GM19035 (cell line): ENCODE data around the gene MACIR.

ENCODE experiments used
- ATAC-seq: cut with Tn5 transposase; IDR thresholded peaks from one replicate; pipeline ENCODE4 v1.9.1; 2021; ENCODE audit not compliant: unreplicated experiment

Gene MACIR

DNA sequence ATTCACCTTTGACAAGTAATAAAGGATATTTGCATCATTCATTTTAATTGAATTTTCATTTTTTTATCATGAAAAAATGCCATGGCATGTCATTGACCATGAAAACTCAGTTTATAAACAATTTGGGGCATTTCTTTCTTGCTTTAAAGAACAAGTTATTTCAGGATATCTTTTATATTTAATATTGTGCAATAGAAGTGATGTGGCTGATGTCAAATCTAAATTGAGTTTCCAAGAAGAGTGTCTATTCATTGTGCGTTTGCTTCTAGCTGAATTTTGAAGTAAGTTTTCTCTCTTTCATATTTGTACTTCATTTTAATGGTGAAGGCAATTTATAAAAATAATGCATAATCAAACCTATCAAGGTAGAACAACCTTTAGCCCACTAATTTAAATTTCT is 30.5 kb downstream of the MACIR start:
- ATAC-seq: no peak

DNA sequence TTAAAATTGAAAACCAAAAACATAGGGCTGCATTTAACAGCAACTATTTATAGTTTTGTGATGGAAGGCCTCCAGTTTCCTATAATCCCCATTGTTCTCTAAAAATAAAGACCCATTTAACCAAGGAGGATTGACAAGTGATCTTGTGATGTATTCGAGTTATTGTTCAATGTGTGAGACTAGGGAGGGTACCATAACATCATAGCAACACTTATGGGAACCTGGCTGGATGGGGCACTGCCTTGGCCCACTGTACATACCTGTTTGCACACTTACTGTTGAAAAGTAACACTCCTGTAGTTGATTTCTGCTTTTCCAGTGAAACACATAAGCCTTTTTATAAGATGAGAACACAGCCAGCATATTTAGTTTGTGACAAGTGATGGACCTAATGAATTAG is 32.3 kb downstream of the MACIR start:
- ATAC-seq: no peak

DNA sequence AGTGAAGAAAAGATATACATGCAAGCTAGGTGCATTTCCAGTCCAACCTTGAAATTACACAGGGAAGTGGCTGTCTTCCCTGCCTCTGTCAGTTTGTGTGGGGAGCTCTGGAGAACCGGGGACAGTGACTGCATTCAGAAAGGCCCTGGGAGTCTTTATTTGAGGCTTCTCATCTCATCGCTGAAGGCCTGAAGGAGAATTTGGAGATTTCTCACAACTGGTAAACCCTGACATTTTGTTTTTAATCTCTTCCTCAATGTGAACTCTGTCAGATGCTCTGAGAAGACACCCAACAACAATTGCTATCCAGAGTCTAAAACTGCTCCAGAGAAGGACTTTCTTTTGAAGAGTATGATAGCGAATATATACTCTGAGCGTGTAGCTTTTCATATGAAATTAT is 33.0 kb downstream of the MACIR start:
- ATAC-seq: no peak

DNA sequence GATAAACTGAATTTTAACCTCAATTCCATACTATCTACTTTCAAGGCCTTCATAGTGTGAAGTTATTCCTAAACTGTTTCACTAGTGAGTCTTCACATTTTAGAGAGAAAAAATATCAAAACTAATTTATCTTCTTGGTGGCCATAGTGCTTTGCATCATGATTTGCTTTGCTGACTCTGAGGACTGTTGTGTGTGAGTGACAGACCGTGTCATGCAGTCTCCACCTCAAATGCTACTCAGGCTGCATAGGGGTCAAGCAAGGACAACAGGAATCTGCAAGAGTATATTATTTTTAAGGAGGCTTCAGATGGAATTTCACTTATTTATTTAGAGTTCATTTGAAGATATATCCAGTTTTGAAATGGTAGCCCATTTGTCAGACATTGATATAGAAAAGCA is 34.5 kb downstream of the MACIR start:
- ATAC-seq: no peak

DNA sequence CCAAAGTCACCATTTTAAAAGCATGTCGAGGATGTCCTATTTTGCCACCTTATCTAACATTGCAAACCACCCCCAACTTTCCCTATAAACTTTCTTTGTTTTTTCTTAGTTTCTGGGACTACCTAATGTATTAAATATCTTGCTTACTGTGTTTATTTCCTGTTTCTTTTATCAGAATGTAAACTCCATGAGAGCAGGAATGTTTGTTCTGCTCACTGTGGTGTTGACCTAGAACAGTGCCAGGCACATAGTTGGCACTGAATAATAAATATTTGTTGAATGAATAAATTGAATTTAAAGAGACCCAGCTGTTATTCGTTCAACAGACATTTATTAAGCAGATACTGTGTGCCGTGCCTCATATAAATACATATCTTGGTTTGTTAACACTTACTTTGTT is 35.2 kb downstream of the MACIR start:
- ATAC-seq: no peak

DNA sequence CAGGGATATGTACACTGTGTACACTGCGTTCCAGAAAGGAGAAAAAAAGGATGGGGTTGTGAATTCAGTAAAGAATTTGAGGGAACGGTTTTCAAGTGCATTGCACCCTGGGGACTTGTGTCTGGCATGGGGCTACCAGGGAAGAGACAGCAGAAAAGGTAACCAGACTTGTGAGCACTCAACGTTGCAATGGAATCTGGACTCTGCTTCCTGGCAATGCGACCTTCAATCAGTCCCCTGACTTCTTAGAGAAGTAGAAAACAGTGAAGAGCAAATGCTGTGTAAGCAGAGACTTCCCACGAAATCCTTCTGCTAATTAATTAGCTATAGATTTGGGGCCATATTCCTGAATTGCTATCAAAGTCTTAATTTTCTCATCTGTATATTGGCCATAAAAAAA is 36.3 kb downstream of the MACIR start:
- ATAC-seq: no peak

DNA sequence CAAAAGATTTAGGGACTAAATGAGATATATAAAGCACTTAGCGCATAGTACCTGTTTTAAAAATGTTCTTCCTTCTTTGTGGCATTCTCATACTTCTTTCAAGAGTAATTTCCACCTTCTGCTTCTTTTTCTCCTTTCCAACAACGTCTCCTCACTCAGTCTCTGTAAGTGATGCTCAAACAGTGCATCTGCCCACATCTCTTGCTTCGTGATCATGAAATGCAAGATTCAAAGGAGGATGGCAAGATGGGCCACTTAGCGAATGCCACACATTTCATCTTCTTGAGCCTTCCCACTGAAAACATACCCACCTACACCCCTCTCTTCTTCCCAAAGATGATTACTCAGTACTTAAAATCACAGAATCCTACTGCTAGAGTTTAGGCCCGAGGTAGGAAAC is 36.9 kb downstream of the MACIR start:
- no peak for ATAC-seq

DNA sequence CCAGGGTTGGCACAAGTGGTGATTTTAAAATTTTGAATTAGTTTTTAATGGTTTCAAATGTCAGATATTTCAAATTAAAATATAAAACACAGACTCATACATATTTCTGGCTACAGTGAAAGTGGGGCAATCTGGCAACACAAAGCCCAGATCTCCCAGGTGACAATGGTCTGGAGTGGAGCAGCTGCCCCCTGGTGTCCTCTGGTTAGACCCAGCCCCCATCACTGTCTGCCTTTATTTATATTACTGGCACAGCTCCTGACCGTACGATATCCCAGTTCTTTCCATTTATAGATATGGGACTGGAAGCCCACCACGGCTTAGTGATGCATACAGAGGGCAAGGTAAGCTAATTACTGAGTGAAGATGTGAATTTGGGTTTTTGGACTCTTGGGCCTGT is 37.3 kb downstream of the MACIR start:
- ATAC-seq: no peak

DNA sequence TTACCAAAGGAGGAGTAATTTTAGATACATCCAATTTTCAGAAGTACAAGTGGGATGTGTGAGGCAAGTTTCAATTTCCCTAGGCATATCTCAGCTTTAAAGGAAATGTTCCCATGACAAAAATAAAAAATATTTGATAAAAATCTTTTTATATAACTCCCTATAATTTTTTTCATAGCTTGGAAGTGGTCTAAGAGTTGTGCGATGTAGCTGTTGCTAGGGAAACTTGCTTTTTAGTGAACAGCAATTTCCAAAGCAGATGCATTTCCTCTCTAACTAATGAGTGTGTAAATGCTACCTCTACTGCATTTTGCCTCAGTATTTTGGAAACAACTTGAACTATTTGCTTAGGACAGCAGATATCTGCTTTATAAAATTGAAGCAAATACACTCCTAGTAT is 39.6 kb downstream of the MACIR start:
- ATAC-seq: no peak

DNA sequence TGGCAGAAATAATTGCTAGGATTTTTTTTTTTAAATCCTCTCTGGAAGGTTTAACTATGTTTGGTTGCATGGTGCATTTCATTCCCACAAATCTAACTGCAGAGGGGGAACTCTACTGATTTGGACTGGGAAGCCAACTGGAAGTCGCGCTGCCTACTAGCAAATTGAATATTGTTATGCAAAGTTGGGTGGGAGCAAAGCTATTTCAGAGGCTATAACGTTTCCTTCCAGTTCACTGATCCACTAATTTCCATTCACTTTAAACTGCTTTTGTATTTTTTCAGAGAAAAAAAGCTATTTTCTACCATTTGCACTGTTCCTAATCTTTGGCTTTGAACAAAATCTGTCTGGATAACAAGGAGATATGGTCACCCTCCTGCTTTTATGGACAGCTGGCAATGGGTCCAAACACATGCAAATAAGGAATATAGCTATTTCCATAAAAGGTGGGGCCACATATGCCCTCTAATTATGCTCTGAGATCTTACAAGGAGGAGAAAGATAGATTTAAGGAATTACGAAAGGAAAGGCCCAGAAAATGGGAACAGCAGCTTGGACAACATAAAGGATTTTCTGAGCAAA is 40.1 kb downstream of the MACIR start:
- no peak for ATAC-seq

DNA sequence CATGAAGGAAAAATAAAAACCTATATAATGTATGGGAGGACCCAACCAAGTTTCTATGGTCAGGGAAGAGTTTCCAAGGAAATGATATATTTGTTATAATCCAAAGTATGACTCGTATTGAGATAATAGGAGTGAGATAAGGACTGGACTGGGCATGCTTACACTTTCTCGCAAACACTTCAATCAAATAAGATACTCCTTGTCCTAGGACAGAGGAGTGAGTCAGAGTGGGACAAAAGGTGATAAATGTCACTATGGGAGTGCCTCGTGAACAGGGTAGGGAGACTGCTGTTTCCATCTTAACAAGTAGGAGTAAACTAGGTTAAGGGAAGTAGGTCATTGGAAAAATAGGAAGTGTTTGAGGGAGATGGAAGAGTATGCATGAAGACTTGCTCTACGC is 47.2 kb downstream of the MACIR start:
- ATAC-seq: no peak

DNA sequence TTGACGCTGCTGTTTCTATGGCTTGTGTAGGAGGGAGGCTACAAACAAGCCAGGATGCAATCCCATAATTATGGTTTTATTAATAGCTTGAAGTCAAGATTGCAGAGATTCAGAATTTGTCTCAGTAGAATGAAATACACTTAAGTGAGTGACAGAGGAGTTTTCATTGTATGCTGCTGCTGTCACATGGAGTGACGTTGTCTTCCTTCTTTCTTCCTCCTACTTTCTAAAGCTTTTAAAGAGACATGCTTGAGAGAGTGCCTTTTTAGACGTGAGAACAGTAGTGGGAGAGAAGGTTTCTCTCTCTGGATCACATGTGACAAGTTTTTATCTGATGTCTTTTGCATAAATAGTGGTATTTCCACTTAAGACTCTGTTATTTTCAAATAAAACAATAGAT is 48.9 kb downstream of the MACIR start:
- ATAC-seq: no peak

DNA sequence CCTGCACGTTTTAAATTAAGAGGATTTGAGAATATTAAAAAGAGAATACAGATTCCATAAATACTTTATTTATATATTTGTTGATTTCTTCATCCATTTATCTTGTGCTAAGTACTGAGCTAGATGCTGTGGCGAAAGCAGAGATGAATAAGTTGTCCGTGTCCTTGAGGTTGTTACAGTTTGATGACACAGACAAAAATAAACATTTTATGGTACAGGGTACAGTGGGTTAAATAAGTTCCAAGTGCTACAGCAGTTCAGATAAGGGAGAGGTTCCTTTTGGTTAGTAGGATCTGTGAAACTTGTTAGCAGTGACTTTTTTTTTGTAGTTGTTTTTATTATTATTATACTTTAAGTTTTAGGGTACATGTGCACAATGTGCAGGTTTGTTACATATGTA is 50.2 kb downstream of the MACIR start:
- ATAC-seq: no peak

DNA sequence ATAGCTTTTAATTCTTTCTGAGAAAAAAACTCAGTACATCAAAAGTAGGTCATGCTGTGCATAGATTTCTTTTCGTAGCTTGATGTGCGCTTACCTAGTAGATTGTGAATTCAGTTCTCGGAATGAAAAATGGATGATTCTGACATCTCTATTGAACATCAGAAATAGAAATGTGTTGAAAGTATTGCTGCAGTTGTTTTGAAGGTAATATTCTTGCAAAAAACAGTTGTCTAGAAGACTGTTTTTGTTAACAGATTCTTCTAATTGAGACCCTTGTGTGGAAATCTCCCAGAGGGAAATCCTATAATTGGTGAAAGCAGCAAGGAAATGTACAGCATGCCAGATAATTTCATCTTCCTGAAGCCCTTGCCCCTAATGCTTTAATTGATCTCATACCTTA is 54.5 kb downstream of the MACIR start:
- ATAC-seq: no peak

DNA sequence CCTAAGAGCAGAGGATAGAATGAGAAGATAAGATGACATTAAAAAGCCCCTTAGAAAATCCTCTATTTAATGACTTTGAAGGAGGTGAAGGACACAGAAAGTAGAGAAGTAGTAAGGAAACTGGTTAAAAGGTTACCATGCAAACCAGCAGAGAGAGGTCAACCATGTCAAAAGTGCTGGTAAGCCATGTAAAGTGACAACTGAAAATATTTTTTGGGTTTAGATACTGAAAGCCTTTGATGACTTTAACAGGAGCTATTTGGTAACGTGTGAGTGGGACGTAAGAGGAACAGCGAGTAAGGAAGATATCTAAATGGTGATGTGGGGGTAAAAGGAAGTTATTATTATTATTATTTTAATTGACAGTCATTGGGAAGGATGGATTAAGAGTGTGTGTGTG is 56.9 kb downstream of the MACIR start:
- no peak for ATAC-seq

DNA sequence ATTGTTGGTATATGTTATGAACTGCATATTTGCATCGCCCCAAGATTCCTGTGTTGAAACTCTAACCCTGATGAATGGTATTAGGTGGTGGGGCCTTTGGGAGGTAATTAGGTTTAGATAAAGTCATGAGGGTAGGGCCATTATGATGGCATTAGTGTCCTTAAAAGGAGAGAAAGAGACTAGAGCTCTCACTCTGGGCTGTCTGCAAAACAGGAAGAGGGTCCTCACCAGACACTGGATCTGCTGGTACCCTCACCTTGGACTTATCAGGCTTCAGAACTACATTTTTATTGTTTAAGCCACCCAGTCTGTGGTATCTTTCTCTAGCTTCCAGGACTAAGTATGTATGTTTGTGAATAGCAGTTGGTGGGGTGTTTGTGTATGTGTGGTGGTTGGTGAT is 68.9 kb downstream of the MACIR start:
- no peak for ATAC-seq

DNA sequence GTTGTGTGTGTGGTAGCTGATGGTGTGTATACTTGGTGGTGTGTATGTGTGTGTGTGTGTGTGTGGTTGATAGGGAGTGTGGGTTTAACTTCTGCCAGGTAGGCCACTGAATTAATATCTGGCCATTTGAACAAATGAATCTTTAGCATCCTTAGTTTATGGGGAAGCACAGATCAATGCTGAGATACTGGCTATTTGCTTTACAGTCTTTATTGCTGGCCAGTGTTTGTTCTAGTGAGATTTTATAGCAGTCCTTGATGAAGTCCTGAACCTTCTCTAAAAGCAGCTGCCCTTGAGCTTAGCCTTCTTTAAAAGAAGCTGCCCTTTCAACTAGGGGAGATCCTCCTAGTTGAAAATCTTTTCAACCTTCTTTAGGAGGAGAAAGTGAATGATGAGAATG is 69.3 kb downstream of the MACIR start:
- ATAC-seq: no peak
